Coronary artery (tissue), 2 donors: ENCODE data around the gene UBIAD1.

ENCODE experiments used
- DNase-seq: peaks from one replicate; pipeline ENCODE4 v3.0.0-alpha.2; 2017; ENCODE audit warnings: low spot score
- H3K27ac ChIP-seq, 2 donors: fragments of 200-600 bp; sonication (generic); one replicate each; pipeline ENCODE4 v1.5.1; 2016 to 2019
- H3K4me3 ChIP-seq: fragments of 200-600 bp; sonication (generic); 2 replicates; pipeline ENCODE4 v1.5.1; 2016; ENCODE audit warnings: mild to moderate bottlenecking, moderate library complexity
- TF ChIP-seq, protein P1 (sequence below): fragments of 200-600 bp; sonication (generic); IDR thresholded peaks from one replicate; pipeline ENCODE4 v1.5.1; 2019; ENCODE audit warnings: antibody characterized with exemption

UBIAD1 gene

GRCh38 chr1:11331945-11332546, 59.0 kb downstream of the UBIAD1 start:
- H3K27ac ChIP-seq: no peak overlapping the region
- TF ChIP-seq, protein P1, sequence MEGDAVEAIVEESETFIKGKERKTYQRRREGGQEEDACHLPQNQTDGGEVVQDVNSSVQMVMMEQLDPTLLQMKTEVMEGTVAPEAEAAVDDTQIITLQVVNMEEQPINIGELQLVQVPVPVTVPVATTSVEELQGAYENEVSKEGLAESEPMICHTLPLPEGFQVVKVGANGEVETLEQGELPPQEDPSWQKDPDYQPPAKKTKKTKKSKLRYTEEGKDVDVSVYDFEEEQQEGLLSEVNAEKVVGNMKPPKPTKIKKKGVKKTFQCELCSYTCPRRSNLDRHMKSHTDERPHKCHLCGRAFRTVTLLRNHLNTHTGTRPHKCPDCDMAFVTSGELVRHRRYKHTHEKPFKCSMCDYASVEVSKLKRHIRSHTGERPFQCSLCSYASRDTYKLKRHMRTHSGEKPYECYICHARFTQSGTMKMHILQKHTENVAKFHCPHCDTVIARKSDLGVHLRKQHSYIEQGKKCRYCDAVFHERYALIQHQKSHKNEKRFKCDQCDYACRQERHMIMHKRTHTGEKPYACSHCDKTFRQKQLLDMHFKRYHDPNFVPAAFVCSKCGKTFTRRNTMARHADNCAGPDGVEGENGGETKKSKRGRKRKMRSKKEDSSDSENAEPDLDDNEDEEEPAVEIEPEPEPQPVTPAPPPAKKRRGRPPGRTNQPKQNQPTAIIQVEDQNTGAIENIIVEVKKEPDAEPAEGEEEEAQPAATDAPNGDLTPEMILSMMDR: no peak

GRCh38 chr1:11333631-11334030, 60.6 kb downstream of the UBIAD1 start:
- Histone ChIP-seq H3K4me3 (no peak overlapping the region), H3K27ac (no peak overlapping the region)
- no peak for DNase-seq
- TF ChIP-seq, protein P1: no peak

More at GRCh38 chr1:11331945-11332546, 59.0 kb downstream of the UBIAD1 start:
- no peak for DNase-seq
- H3K4me3 ChIP-seq: no peak overlapping the region

DNA sequence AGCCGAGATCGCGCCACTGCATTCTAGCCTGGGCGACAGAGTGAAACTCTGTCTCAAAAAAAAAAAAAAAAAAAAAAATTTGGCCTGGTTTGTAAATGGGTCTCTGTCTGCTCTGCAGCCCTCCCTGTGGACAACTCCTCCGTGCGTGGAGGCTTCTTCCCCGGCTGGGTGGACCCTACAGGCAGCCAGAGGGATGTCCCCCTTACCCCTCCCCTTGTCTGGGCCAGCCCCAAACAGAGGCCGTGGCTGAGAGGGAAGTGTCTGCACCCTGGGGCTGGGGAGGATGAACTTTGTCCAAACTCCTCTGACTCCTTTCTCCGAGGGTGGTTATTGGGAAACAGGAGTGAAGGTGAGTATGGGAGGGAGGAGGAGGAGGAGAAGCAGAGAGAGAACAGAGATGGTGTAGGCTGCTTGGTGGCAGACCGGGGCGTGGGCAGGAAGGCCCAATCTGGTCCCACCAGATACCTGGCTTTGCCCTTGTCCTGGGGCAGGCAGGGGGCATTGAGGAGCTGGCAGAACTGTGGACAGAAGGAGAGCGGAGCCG, 61.3 kb downstream of the UBIAD1 start:
- no peak overlapping the region for H3K4me3 ChIP-seq
- no peak for DNase-seq
- H3K27ac ChIP-seq: no peak overlapping the region
- TF ChIP-seq, protein P1: no peak

- H3K27ac ChIP-seq: no peak overlapping the region
- TF ChIP-seq, protein P1: no peak
Observed at GRCh38 chr1:11334821-11335220, 61.8 kb downstream of the UBIAD1 start.

GRCh38 chr1:11335417-11336056, 62.5 kb downstream of the UBIAD1 start:
- DNase-seq: no peak
- Histone ChIP-seq H3K27ac (no peak overlapping the region), H3K4me3 (no peak overlapping the region)
- TF ChIP-seq, protein P1: no peak

More at GRCh38 chr1:11334821-11335220, 61.8 kb downstream of the UBIAD1 start:
- DNase-seq: no peak
- no peak overlapping the region for H3K4me3 ChIP-seq

DNA sequence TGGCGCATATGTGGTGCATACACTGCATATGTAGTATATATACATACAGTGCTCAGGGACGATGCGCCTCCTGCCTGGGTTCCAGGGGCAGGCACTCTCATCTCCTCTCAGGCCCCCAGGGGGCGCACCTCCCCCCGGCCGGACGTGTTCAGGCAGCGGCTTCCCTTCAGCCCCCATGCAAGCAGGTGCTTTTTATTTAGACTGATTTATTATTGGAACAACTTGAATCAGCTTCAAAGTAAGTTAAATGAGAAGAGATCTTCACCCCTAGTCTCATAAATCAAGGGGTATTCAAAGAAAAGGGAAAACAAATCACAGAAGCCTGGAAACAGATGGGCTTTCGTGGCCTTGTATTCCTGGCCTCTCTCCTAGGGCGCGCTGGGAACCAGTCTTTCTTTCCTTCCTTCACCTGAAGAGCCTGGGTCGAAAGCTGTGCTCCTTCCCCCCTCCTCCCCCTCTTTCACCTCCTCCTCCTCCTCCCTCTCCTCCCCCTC, 64.6 kb downstream of the UBIAD1 start:
- H3K4me3 ChIP-seq: no peak overlapping the region
- TF ChIP-seq, protein P1: no peak
- no peak for DNase-seq
- H3K27ac ChIP-seq: no peak overlapping the region
